Measurements from ENCODE around the gene PUSL1. TPM values are rescaled to one million over a fixed set of nuclear protein-coding genes. Genes with fewer than 3 reads are reported as not detected.

The PUSL1 gene
- total RNA-seq, 1 donor = 29.3 TPM

DNA sequence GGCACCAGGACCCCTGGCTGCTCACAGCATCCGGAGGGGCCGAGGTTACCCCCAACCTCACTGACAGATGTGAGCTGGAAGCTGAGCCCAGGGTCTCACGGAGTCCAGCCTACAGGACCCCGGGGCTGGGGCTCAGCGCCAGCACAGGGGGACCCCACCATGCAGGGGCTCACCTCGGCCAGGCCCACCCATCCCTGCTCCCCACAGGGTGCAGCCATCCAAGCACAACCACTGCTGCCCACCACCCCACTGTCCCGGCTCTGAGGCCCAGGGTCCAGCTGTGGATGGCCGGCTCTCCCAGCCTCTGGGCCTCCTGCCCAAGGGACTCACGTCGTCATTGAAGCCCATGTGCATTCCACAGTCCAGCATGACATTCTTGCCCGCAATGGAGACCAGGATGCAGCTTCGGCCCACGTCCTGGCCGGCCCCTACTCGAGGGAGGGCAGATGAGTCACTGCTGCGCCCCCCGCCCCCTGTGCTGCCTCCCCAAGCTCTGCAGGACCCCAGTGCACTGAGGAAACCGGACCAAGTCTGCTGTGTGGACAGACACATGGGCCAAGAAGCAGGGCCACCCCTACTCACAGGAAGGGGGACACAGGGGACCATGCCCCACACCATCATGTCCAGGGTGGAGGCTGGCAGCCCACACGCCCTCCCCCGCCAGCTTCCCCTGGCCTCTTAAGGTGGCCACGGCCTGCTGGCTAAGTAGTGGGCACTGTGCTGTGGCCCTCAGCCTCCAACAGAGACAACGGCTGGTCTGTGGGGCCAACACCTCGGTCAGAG is 12.5 kb downstream of the PUSL1 start:
- H3K9me3 ChIP-seq (ENCODE audit: low read depth, low read length) = no peaks in the 10 kb centered on the region
- H3K36me3 ChIP-seq (ENCODE audit: insufficient read depth, low read length) = peaks cover 23% of the 10 kb centered on the region
- DNase-seq (ENCODE audit: insufficient read length, low spot score, missing footprints) = no peak
- peaks cover 20% of the 10 kb centered on the region for H3K4me1 ChIP-seq (ENCODE audit: insufficient read depth, low read length)
- H3K4me3 ChIP-seq (ENCODE audit: insufficient read depth, low read length) = no peak overlapping the region
- H2AFZ ChIP-seq (ENCODE audit: low read length) = no peak overlapping the region
- no peaks in the 10 kb centered on the region for H3K27me3 ChIP-seq (ENCODE audit: insufficient read depth, low read length)
- TF ChIP-seq, protein P1, sequence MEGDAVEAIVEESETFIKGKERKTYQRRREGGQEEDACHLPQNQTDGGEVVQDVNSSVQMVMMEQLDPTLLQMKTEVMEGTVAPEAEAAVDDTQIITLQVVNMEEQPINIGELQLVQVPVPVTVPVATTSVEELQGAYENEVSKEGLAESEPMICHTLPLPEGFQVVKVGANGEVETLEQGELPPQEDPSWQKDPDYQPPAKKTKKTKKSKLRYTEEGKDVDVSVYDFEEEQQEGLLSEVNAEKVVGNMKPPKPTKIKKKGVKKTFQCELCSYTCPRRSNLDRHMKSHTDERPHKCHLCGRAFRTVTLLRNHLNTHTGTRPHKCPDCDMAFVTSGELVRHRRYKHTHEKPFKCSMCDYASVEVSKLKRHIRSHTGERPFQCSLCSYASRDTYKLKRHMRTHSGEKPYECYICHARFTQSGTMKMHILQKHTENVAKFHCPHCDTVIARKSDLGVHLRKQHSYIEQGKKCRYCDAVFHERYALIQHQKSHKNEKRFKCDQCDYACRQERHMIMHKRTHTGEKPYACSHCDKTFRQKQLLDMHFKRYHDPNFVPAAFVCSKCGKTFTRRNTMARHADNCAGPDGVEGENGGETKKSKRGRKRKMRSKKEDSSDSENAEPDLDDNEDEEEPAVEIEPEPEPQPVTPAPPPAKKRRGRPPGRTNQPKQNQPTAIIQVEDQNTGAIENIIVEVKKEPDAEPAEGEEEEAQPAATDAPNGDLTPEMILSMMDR (IDR thresholded peaks at IDR 0.05; ENCODE audit: extremely low read depth, low read depth, low read length) = no peak
- H4K20me1 ChIP-seq (ENCODE audit: insufficient read depth, low read length) = peaks cover 45% of the 10 kb centered on the region
- H3K4me2 ChIP-seq (ENCODE audit: insufficient read depth, low read length) = no peak overlapping the region
- peaks cover 79% of the 10 kb centered on the region for H3K79me2 ChIP-seq (ENCODE audit: insufficient read depth, low read length)
- peak overlapping the region; percentile 37 for H3K27ac ChIP-seq (ENCODE audit: low read depth, low read length)

DNA sequence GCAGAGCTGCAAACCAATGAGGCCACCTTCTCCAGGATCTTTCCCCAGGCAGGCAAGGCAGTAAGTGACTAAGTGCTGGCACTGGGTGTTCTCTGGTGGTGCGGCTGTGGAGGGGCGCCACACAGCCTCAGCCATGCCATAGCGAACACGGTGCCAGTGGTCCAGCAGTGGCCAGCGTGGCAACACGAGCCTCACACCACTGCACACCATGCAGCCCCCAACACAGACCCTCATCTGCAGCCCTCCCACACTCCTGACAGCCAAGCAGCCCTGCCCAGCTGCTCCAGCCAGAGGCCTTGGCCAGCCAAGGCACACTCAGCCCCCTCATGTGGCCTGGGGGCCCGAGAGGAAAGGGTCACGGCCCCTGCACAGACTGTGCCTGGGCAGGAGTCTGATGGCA is 13.1 kb downstream of the PUSL1 start:
- Histone ChIP-seq H3K79me2 (ENCODE audit: insufficient read depth, low read length) (peaks cover 81% of the 10 kb centered on the region), H3K27ac (ENCODE audit: low read depth, low read length) (peak overlapping the region; percentile 33), H2AFZ (ENCODE audit: low read length) (no peak overlapping the region), H3K27me3 (ENCODE audit: insufficient read depth, low read length) (no peaks in the 10 kb centered on the region), H3K36me3 (ENCODE audit: insufficient read depth, low read length) (peaks cover 23% of the 10 kb centered on the region), H3K4me1 (ENCODE audit: insufficient read depth, low read length) (peaks cover 22% of the 10 kb centered on the region), H3K4me2 (ENCODE audit: insufficient read depth, low read length) (no peak overlapping the region), H4K20me1 (ENCODE audit: insufficient read depth, low read length) (peaks cover 51% of the 10 kb centered on the region), H3K9me3 (ENCODE audit: low read depth, low read length) (no peaks in the 10 kb centered on the region), H3K4me3 (ENCODE audit: insufficient read depth, low read length) (no peak overlapping the region)
- TF ChIP-seq, protein P1 (IDR thresholded peaks at IDR 0.05; ENCODE audit: extremely low read depth, low read depth, low read length) = no peak
- DNase-seq (ENCODE audit: insufficient read length, low spot score, missing footprints) = no peak

DNA sequence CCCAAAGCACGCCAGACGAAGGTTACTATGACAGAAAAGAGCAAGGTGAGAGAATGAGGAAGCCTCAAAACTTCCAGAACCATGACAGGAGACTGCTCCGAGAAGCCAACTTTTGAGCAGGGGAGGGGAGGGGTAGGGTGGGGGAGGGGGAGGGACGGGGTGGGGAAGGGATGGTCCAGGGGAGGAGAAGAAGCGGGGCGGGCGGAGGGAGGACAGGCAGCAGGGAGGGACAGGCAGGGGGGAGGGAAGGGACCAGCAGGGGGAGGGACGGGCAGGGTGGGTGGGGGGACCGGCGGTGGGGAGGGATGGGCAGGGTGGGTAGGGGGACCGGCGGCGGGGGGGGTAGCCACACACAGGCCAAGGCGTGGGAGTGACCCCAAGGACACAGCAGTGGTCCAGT is 14.0 kb downstream of the PUSL1 start:
- Histone ChIP-seq H2AFZ (ENCODE audit: low read length) (no peak overlapping the region), H3K4me2 (ENCODE audit: insufficient read depth, low read length) (no peak overlapping the region), H4K20me1 (ENCODE audit: insufficient read depth, low read length) (peaks cover 49% of the 10 kb centered on the region), H3K36me3 (ENCODE audit: insufficient read depth, low read length) (peaks cover 22% of the 10 kb centered on the region), H3K4me3 (ENCODE audit: insufficient read depth, low read length) (no peak overlapping the region), H3K27me3 (ENCODE audit: insufficient read depth, low read length) (no peaks in the 10 kb centered on the region), H3K79me2 (ENCODE audit: insufficient read depth, low read length) (peaks cover 86% of the 10 kb centered on the region), H3K27ac (ENCODE audit: low read depth, low read length) (no peak overlapping the region), H3K9me3 (ENCODE audit: low read depth, low read length) (no peaks in the 10 kb centered on the region), H3K4me1 (ENCODE audit: insufficient read depth, low read length) (peaks cover 22% of the 10 kb centered on the region)
- TF ChIP-seq, protein P1 (IDR thresholded peaks at IDR 0.05; ENCODE audit: extremely low read depth, low read depth, low read length) = no peak
- DNase-seq (ENCODE audit: insufficient read length, low spot score, missing footprints) = no peak

DNA sequence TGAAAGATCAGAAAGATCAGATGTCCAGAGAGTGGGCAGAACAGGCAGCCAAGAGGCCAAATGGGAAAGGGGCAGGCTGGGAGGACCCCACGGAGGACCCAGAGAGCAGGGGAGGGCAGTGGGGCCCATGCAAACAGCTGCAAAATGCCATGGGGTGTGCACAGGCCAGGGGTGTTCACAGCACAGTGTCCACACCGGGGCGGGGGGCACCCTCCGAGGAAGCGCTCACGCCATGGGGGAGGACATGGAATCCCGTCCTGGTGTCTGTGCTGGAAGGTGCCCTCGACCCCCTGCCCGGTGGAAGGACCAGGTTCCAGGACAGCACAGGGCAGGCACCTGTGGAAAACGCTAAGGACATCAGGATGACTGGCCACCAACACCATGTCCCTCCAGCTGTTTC is 14.6 kb downstream of the PUSL1 start:
- H2AFZ ChIP-seq (ENCODE audit: low read length) = no peak overlapping the region
- H3K9me3 ChIP-seq (ENCODE audit: low read depth, low read length) = no peaks in the 10 kb centered on the region
- no peak for DNase-seq (ENCODE audit: insufficient read length, low spot score, missing footprints)
- TF ChIP-seq, protein P1 (IDR thresholded peaks at IDR 0.05; ENCODE audit: extremely low read depth, low read depth, low read length) = no peak
- H3K4me2 ChIP-seq (ENCODE audit: insufficient read depth, low read length) = peak overlapping the region; percentile 4
- peaks cover 82% of the 10 kb centered on the region for H3K79me2 ChIP-seq (ENCODE audit: insufficient read depth, low read length)
- no peak overlapping the region for H3K4me3 ChIP-seq (ENCODE audit: insufficient read depth, low read length)
- H4K20me1 ChIP-seq (ENCODE audit: insufficient read depth, low read length) = peaks cover 47% of the 10 kb centered on the region
- peaks cover 18% of the 10 kb centered on the region for H3K36me3 ChIP-seq (ENCODE audit: insufficient read depth, low read length)
- H3K27ac ChIP-seq (ENCODE audit: low read depth, low read length) = no peak overlapping the region
- no peaks in the 10 kb centered on the region for H3K27me3 ChIP-seq (ENCODE audit: insufficient read depth, low read length)
- H3K4me1 ChIP-seq (ENCODE audit: insufficient read depth, low read length) = peaks cover 21% of the 10 kb centered on the region
